H9 (cell line): ENCODE measurements around the gene LRCH1. TPM values are rescaled to one million over a fixed set of nuclear protein-coding genes. Genes with fewer than 3 reads are reported as not detected.
"Not testable (repeated sequence)": the region's sequence is repeated elsewhere in the genome, so short reads cannot be mapped to it uniquely, and the experiment has no call there.

Experiments used
- DNase-seq: peaks from one replicate; pipeline ENCODE4 v3.0.0-alpha.2; 2017
- H2AFZ ChIP-seq: one replicate; pipeline ENCODE4 v1.6.1; 2013; ENCODE audit warnings: mild to moderate bottlenecking, low read length, control low read depth, moderate library complexity
- H2AK5ac ChIP-seq: 2 replicates; pipeline ENCODE4 v1.6.1; 2013; ENCODE audit warnings: low read length, control low read depth, mixed read lengths; ENCODE audit not compliant: insufficient read length
- H2BK120ac ChIP-seq: one replicate; pipeline ENCODE4 v1.6.1; 2013; ENCODE audit warnings: low read depth, mild to moderate bottlenecking, low read length, control low read depth, inconsistent platforms; ENCODE audit not compliant: poor library complexity, severe bottlenecking
- H2BK12ac ChIP-seq: 2 replicates; pipeline ENCODE4 v1.6.1; 2013; ENCODE audit warnings: low read length, control low read depth, mixed read lengths, low read depth; ENCODE audit not compliant: insufficient read length
- H2BK15ac ChIP-seq: 2 replicates; pipeline ENCODE4 v1.6.1; 2013; ENCODE audit warnings: low read depth, low read length, control low read depth
- H2BK20ac ChIP-seq: one replicate; pipeline ENCODE4 v1.6.1; 2013; ENCODE audit warnings: low read depth, mild to moderate bottlenecking, low read length, control low read depth, inconsistent platforms; ENCODE audit not compliant: poor library complexity, severe bottlenecking
- H2BK5ac ChIP-seq: 2 replicates; pipeline ENCODE4 v1.6.1; 2013; ENCODE audit warnings: low read length, control low read depth, mixed read lengths; ENCODE audit not compliant: insufficient read length
- H3K14ac ChIP-seq: 2 replicates; pipeline ENCODE4 v1.6.1; 2013; ENCODE audit warnings: low read length, control low read depth; ENCODE audit not compliant: insufficient read depth
- H3K18ac ChIP-seq: 2 replicates; pipeline ENCODE4 v1.6.1; 2013; ENCODE audit warnings: low read depth, mild to moderate bottlenecking, mixed read lengths, low read length, control low read depth; ENCODE audit not compliant: insufficient read length
- H3K23ac ChIP-seq: 2 replicates; pipeline ENCODE4 v1.6.1; 2013; ENCODE audit warnings: low read length, control low read depth, mixed read lengths, low read depth; ENCODE audit not compliant: insufficient read length
- H3K23me2 ChIP-seq: 2 replicates; pipeline ENCODE4 v1.6.1; 2013; ENCODE audit warnings: low read depth, mild to moderate bottlenecking, mixed read lengths, low read length, control low read depth; ENCODE audit not compliant: insufficient read length, poor library complexity, severe bottlenecking
- H3K27ac ChIP-seq: 2 replicates; pipeline ENCODE4 v1.5.1; 2013; ENCODE audit warnings: low read length, control low read depth, mixed read lengths, low read depth; ENCODE audit not compliant: insufficient read length
- H3K27me3 ChIP-seq: 2 replicates; pipeline ENCODE4 v1.6.1; 2013; ENCODE audit warnings: low read length, control low read depth, inconsistent platforms; ENCODE audit not compliant: insufficient read depth
- H3K4ac ChIP-seq: 2 replicates; pipeline ENCODE4 v1.6.1; 2013; ENCODE audit warnings: low read depth, mild to moderate bottlenecking, control low read depth, inconsistent platforms, low read length, moderate library complexity
- H3K4me1 ChIP-seq: 2 replicates; pipeline ENCODE4 v1.6.1; 2013; ENCODE audit warnings: low read length, control low read depth, inconsistent platforms; ENCODE audit not compliant: insufficient read depth
- H3K4me2 ChIP-seq: 2 replicates; pipeline ENCODE4 v1.6.1; 2013; ENCODE audit warnings: low read length, control low read depth, mixed read lengths; ENCODE audit not compliant: insufficient read length, insufficient read depth
- H3K56ac ChIP-seq: 2 replicates; pipeline ENCODE4 v1.6.1; 2013; ENCODE audit warnings: low read depth, mild to moderate bottlenecking, mixed read lengths, low read length, control low read depth; ENCODE audit not compliant: insufficient read length
- H3K79me1 ChIP-seq: 2 replicates; pipeline ENCODE4 v1.6.1; 2013; ENCODE audit warnings: low read depth, mild to moderate bottlenecking, moderate library complexity, low read length, control low read depth, inconsistent platforms; ENCODE audit not compliant: insufficient read depth, poor library complexity, severe bottlenecking
- H3K79me2 ChIP-seq: 2 replicates; pipeline ENCODE4 v1.6.1; 2013; ENCODE audit warnings: low read length, control low read depth, inconsistent platforms; ENCODE audit not compliant: insufficient read depth
- H3K9ac ChIP-seq: 2 replicates; pipeline ENCODE4 v1.6.1; 2013; ENCODE audit warnings: low read length, control low read depth, mixed read lengths; ENCODE audit not compliant: insufficient read length; ENCODE audit errors: extremely low read depth
- H3K9me3 ChIP-seq: one replicate; pipeline ENCODE4 v1.6.1; 2013; ENCODE audit warnings: low read depth, low read length, inconsistent platforms; ENCODE audit not compliant: control insufficient read depth
- H3T11ph ChIP-seq: one replicate; pipeline ENCODE4 v1.6.1; 2013; ENCODE audit warnings: mild to moderate bottlenecking, low read length, control low read depth, inconsistent platforms
- H4K20me1 ChIP-seq: one replicate; pipeline ENCODE4 v1.6.1; 2013; ENCODE audit not compliant: control insufficient read depth, insufficient read length, insufficient read depth
- H4K5ac ChIP-seq: 2 replicates; pipeline ENCODE4 v1.6.1; 2013; ENCODE audit warnings: low read depth, mild to moderate bottlenecking, mixed read lengths, low read length, control low read depth; ENCODE audit not compliant: insufficient read length
- H4K8ac ChIP-seq: replicated peaks from 2 replicates; pipeline ENCODE4 v1.6.1; 2013; ENCODE audit warnings: low read length, control low read depth, mixed read lengths, low read depth; ENCODE audit not compliant: insufficient read length
- H4K91ac ChIP-seq: 2 replicates; pipeline ENCODE4 v1.6.1; 2013; ENCODE audit warnings: low read depth, mild to moderate bottlenecking, moderate library complexity, mixed read lengths, low read length, control low read depth; ENCODE audit not compliant: insufficient read length
- H3K27ac Mint-ChIP-seq, 3 experiments: 2 replicates in 2 of 3; 3 replicates in 1 of 3; pipeline ENCODE4 v1.8.0; 2020 to 2021; ENCODE audit warnings: mixed read lengths in 3 of 3, mild to moderate bottlenecking in 1 of 3, moderate library complexity in 1 of 3
- H3K27me3 Mint-ChIP-seq: 2 replicates; pipeline ENCODE4 v1.8.0; 2021; ENCODE audit warnings: low read depth, mild to moderate bottlenecking, moderate library complexity, mixed read lengths
- H3K36me3 Mint-ChIP-seq, 3 experiments: 2 replicates in 2 of 3; 3 replicates in 1 of 3; pipeline ENCODE4 v1.8.0; 2020 to 2021; ENCODE audit warnings: low read depth in 3 of 3, mixed read lengths in 3 of 3; ENCODE audit not compliant: insufficient read depth in 1 of 3
- H3K4me1 Mint-ChIP-seq, 2 experiments: 2 replicates each; pipeline ENCODE4 v1.8.0; 2020; ENCODE audit warnings: mixed read lengths in 2 of 2
- H3K4me3 Mint-ChIP-seq, 2 experiments: 2 replicates in 1 of 2; 3 replicates in 1 of 2; pipeline ENCODE4 v1.8.0; 2020 to 2021; ENCODE audit warnings: mild to moderate bottlenecking in 2 of 2, mixed read lengths in 2 of 2, moderate library complexity in 1 of 2
- H3K9me3 Mint-ChIP-seq, 2 experiments: 2 replicates in 1 of 2; 3 replicates in 1 of 2; pipeline ENCODE4 v1.8.0; 2020; ENCODE audit warnings: mild to moderate bottlenecking in 2 of 2, mixed read lengths in 2 of 2, moderate library complexity in 1 of 2
- WGBS: extraction: QIAGEN DNeasy Blood & Tissue Kit; methylation state at CpG from one replicate; pipeline ENCODE4 v1.1.7; 2013; ENCODE audit warnings: missing lambda C conversion rate, low lambda C conversion rate, mixed read lengths; ENCODE audit not compliant: insufficient read length; ENCODE audit errors: extremely low coverage; 5-methylcytosine and 5-hydroxymethylcytosine counted together
- total RNA-seq: library from RNA; stranded (reverse); gene quantifications from 2 replicates; pipeline ENCODE4 v1.2.1, GENCODE V29; 2021
- TF ChIP-seq, protein P1 (sequence below): fragments of 200-600 bp; sonication (generic); conservative IDR thresholded peaks from 3 replicates; pipeline ENCODE4 v1.8.0; 2021; ENCODE audit warnings: antibody characterized with exemption, mild to moderate bottlenecking

LRCH1 gene
- total RNA-seq, 1 experiment from 2014 or later, result 8.0 TPM

DNA sequence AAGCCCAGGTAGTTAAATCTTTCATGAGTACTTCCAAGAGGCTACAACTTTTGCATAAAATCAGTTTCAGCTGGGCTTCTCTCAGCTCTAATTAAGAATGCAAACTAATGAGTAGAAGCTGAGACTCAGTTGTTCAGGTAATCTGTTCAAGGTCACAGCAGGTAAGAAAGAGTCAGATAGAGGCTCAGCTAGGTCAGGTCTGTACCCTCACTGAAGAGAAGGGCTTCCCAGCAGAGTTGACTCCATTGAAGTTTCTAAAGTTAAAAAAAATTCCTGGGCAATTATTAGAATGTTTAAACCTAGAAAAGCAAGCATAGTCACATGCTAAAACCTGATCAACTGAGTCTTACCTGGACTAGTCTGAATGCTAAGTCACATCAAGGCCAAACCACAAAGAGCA lies 201.8 kb downstream of the LRCH1 start:
- H3K9ac ChIP-seq, result no peak overlapping the region
- H4K91ac ChIP-seq, result no peak overlapping the region
- H3K27me3 Mint-ChIP-seq, result no peaks in the 10 kb centered on the region

GRCh38 chr13:46755508-46755907 lies 202.5 kb downstream of the LRCH1 start:
- H3K4me2 ChIP-seq, H3K4me3 Mint-ChIP-seq, H3K23ac ChIP-seq, H3K27me3 ChIP-seq, H2BK12ac ChIP-seq, H3K18ac ChIP-seq, H2BK5ac ChIP-seq, H3K4ac ChIP-seq, H2AK5ac ChIP-seq, H3K27me3 Mint-ChIP-seq, H3K27ac Mint-ChIP-seq, H3K14ac ChIP-seq, DNase-seq, H3T11ph ChIP-seq, H2BK20ac ChIP-seq, H4K8ac ChIP-seq, H2AFZ ChIP-seq, H4K5ac ChIP-seq, H4K20me1 ChIP-seq, H3K36me3 Mint-ChIP-seq, H3K79me2 ChIP-seq, H3K4me1 ChIP-seq, H3K23me2 ChIP-seq, H4K91ac ChIP-seq, H3K79me1 ChIP-seq, H3K9me3 Mint-ChIP-seq, H3K56ac ChIP-seq, H3K27ac ChIP-seq, H3K9me3 ChIP-seq, H2BK15ac ChIP-seq, H3K9ac ChIP-seq, H2BK120ac ChIP-seq: not testable (repeated sequence)
- no CpG with 5 or more reads among the region's 5 CpGs for WGBS
- H3K4me1 Mint-ChIP-seq, result peaks cover 8 to 12% of the 10 kb centered on the region in 2 experiments

More for the DNA sequence above, 201.8 kb downstream of the LRCH1 start:
- Histone ChIP-seq H2BK12ac (no peak overlapping the region), H3K56ac (no peak overlapping the region), H4K8ac (no peak overlapping the region), H2BK20ac (no peak overlapping the region), H3K23me2 (no peaks in the 10 kb centered on the region), H4K20me1 (no peaks in the 10 kb centered on the region), H3K18ac (no peak overlapping the region), H4K5ac (no peak overlapping the region), H2BK5ac (no peak overlapping the region), H3K14ac (no peak overlapping the region), H2BK15ac (no peak overlapping the region), H3K4me2 (no peak overlapping the region), H3K27me3 (no peaks in the 10 kb centered on the region), H3K27ac (no peak overlapping the region), H3K4ac (no peak overlapping the region), H2AFZ (no peak overlapping the region), H3T11ph (no peak overlapping the region), H2BK120ac (no peak overlapping the region), H3K79me1 (no peaks in the 10 kb centered on the region), H3K79me2 (no peaks in the 10 kb centered on the region), H3K23ac (no peak overlapping the region), H3K9me3 (no peaks in the 10 kb centered on the region), H3K4me1 (no peaks in the 10 kb centered on the region; the same call in 1 of the 2 replicates), H2AK5ac (no peak overlapping the region)
- Mint-ChIP-seq H3K9me3 (no peaks in the 10 kb centered on the region), H3K4me1 (peaks cover 8 to 12% of the 10 kb centered on the region in 2 experiments), H3K36me3 (peaks cover 0 to 4% (median 0%) of the 10 kb centered on the region in 3 experiments; a peak in 2 of 7 replicates), H3K27ac (0 out of 7 replicates have a peak overlapping the region, but pooled peaks of 1 of the 3 experiments have one; percentile 9), H3K4me3 (no peak overlapping the region)
- no peak for DNase-seq
- TF ChIP-seq, protein P1, sequence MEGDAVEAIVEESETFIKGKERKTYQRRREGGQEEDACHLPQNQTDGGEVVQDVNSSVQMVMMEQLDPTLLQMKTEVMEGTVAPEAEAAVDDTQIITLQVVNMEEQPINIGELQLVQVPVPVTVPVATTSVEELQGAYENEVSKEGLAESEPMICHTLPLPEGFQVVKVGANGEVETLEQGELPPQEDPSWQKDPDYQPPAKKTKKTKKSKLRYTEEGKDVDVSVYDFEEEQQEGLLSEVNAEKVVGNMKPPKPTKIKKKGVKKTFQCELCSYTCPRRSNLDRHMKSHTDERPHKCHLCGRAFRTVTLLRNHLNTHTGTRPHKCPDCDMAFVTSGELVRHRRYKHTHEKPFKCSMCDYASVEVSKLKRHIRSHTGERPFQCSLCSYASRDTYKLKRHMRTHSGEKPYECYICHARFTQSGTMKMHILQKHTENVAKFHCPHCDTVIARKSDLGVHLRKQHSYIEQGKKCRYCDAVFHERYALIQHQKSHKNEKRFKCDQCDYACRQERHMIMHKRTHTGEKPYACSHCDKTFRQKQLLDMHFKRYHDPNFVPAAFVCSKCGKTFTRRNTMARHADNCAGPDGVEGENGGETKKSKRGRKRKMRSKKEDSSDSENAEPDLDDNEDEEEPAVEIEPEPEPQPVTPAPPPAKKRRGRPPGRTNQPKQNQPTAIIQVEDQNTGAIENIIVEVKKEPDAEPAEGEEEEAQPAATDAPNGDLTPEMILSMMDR, result no peak
